NAMALWA (cell line): ENCODE data around the gene HFE.

Experiments used
- DNase-seq: peaks from one replicate; pipeline ENCODE4 v3.0.0-alpha.2; 2015; ENCODE audit warnings: low spot score

HFE gene

DNA sequence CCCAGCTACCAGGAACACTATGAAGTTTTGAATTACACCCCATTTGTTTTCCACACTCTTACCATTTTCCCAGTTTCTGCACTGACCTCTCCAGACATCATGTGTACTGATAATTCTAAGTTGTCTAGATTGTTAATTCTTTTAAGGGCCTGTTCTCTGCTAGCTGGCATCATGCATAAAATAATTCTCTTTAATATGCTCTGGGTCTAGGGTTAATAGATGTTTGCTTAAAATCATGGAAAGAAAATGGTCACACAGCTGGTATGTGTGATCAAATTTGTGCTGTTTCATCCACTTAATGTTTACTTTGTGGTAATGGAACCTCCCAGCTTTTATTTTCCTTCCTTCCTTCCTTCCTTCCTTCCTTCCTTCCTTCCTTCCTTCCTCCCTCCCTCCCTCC lies 49.1 kb downstream of the HFE start:
- no peak for DNase-seq

- no peak for DNase-seq
Measured at GRCh38 chr6:26140254-26140966, 53.2 kb downstream of the HFE start.

DNA sequence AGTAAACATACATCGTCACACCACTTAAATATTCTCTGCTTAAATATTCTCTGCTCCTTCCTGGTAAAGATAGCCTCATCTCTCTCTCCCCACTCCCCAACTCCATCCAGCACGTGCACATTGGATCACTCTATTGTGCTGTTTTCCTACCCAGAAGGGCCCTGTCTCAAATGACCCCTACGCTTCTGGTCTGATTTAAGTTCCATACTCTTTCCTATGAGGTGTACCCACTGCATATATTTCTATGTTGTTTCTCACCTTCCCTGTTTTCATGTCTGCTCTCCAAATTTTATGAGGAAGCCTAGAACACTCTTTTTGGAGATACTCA lies 53.7 kb downstream of the HFE start:
- no peak for DNase-seq

GRCh38 chr6:26141378-26141904 lies 54.2 kb downstream of the HFE start:
- DNase-seq, result no peak

- DNase-seq, result no peak
Measured at GRCh38 chr6:26142026-26142425, 54.8 kb downstream of the HFE start.
